DND-41 (cell line): ENCODE measurements around the gene TEDC2.
"Not testable (repeated sequence)": the region's sequence is repeated elsewhere in the genome, so short reads cannot be mapped to it uniquely, and the experiment has no call there.

Experiments used
- ATAC-seq: fragments of 200-7000 bp; cut with Tn5 transposase; 3 replicates; pipeline ENCODE4 v1.9.1; 2021; ENCODE audit warnings: low read depth; ENCODE audit not compliant: insufficient read depth
- DNase-seq: peaks from one replicate; pipeline ENCODE4 v3.0.0-alpha.2; 2020
- H2AFZ ChIP-seq: 2 replicates; pipeline ENCODE4 v1.6.0; 2012; ENCODE audit warnings: low read depth, low read length
- H3K27ac ChIP-seq: 2 replicates; pipeline ENCODE4 v1.5.1; 2012; ENCODE audit warnings: low read length, inconsistent platforms
- H3K27me3 ChIP-seq: fragments of 200-600 bp; sonication (generic); 2 replicates; pipeline ENCODE4 v1.6.0; 2012; ENCODE audit warnings: low read length, mild to moderate bottlenecking, inconsistent platforms; ENCODE audit not compliant: insufficient read depth, poor library complexity
- H3K36me3 ChIP-seq: 2 replicates; pipeline ENCODE4 v1.5.1; 2012; ENCODE audit warnings: low read length, inconsistent platforms; ENCODE audit not compliant: insufficient read depth
- H3K4me1 ChIP-seq: 2 replicates; pipeline ENCODE4 v1.5.1; 2012; ENCODE audit warnings: mild to moderate bottlenecking, low read length; ENCODE audit not compliant: insufficient read depth
- H3K4me2 ChIP-seq: 2 replicates; pipeline ENCODE4 v1.6.0; 2012; ENCODE audit warnings: mild to moderate bottlenecking, moderate library complexity, low read length, inconsistent platforms; ENCODE audit not compliant: insufficient read depth
- H3K4me3 ChIP-seq, 2 experiments: fragments of 200-600 bp in 1 of 2; shearing (Covaris generic) in 1 of 2; 2 replicates each; pipeline ENCODE4 v1.5.1; 2012 to 2016; ENCODE audit warnings: inconsistent platforms in 2 of 2, low read length in 2 of 2, mild to moderate bottlenecking in 2 of 2, low read depth in 1 of 2, moderate library complexity in 1 of 2
- H3K79me2 ChIP-seq: 2 replicates; pipeline ENCODE4 v1.6.0; 2012; ENCODE audit warnings: low read length, inconsistent platforms; ENCODE audit not compliant: insufficient read depth
- H3K9ac ChIP-seq: 2 replicates; pipeline ENCODE4 v1.6.0; 2012; ENCODE audit warnings: low read depth, mild to moderate bottlenecking, inconsistent platforms, low read length, moderate library complexity
- H3K9me3 ChIP-seq: 2 replicates; pipeline ENCODE4 v1.5.1; 2012; ENCODE audit warnings: low read length, moderate library complexity, mild to moderate bottlenecking, inconsistent platforms; ENCODE audit not compliant: insufficient read depth, severe bottlenecking
- H4K20me1 ChIP-seq: 2 replicates; pipeline ENCODE4 v1.6.0; 2012; ENCODE audit warnings: low read length; ENCODE audit not compliant: insufficient read depth
- CTCF ChIP-seq: IDR thresholded peaks from 2 replicates; pipeline ENCODE4 v1.5.1; 2012; ENCODE audit warnings: borderline replicate concordance, low read length, moderate library complexity, mild to moderate bottlenecking; ENCODE audit not compliant: poor library complexity, severe bottlenecking; ENCODE audit errors: extremely low read depth
- EZH2 ChIP-seq: IDR thresholded peaks from 3 replicates; pipeline ENCODE4 v1.6.1; 2012; ENCODE audit warnings: borderline replicate concordance, low read depth, mild to moderate bottlenecking, moderate library complexity, low read length, inconsistent platforms; ENCODE audit not compliant: severe bottlenecking

Gene TEDC2

GRCh38 chr16:2429771-2430663 lies 29.9 kb upstream of the TEDC2 start:
- Histone ChIP-seq H3K4me3 (peak overlapping the region; percentile 66 to 78), H4K20me1 (peaks cover 35% of the 10 kb centered on the region), H3K9me3 (no peaks in the 10 kb centered on the region), H3K79me2 (peaks cover 54% of the 10 kb centered on the region), H3K27ac (peak overlapping the region; percentile 88), H2AFZ (peak overlapping the region; percentile 88), H3K4me2 (peak overlapping the region; percentile 76), H3K27me3 (no peaks in the 10 kb centered on the region), H3K36me3 (peaks cover 45% of the 10 kb centered on the region), H3K4me1 (peaks cover 48% of the 10 kb centered on the region), H3K9ac (peak overlapping the region; percentile 97)
- ATAC-seq (0 out of 3 replicates have a peak, but pooled peaks have one; percentile 21), DNase-seq (peak; percentile 30)
- TF ChIP-seq EZH2, result no peak
- peak; percentile 48 for TF ChIP-seq CTCF

DNA sequence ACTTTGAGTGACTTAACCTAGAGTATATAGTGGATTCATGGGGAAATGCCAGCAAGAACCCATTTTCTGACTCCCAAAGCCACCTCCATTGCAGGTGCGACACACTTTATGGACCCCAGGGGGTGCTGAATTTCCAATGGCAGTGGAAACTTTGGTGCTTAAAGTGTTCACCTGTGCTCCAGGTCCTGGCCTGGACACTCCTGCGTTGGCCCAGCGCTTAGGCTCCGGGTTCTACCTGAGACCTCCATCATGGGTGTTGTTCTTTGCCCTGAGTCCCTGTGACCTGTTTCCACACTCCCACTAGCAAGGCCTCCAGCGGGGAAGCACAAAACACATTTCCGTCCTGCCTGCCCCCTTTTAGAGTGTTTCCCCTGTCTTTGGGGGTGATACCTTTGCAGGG lies 27.6 kb upstream of the TEDC2 start:
- Histone ChIP-seq H3K4me3 (no peak overlapping the region), H3K9ac (no peak overlapping the region; the same call in 1 of the 2 replicates), H3K4me2 (peak overlapping the region; percentile 2; the same call in 1 of the 2 replicates), H3K79me2 (peaks cover 70% of the 10 kb centered on the region), H3K9me3 (no peaks in the 10 kb centered on the region), H2AFZ (no peak overlapping the region), H3K27me3 (no peaks in the 10 kb centered on the region), H3K27ac (no peak overlapping the region), H3K36me3 (peaks cover 66% of the 10 kb centered on the region), H4K20me1 (peaks cover 51% of the 10 kb centered on the region), H3K4me1 (peaks cover 48% of the 10 kb centered on the region)
- TF ChIP-seq CTCF (peak; percentile 39), EZH2 (no peak)
- ATAC-seq (no peak), DNase-seq (no peak)

GRCh38 chr16:2432801-2433505 lies 27.0 kb upstream of the TEDC2 start:
- peaks cover 73% of the 10 kb centered on the region for H3K36me3 ChIP-seq
- H4K20me1 ChIP-seq, result peaks cover 55% of the 10 kb centered on the region
- no peak overlapping the region for H2AFZ ChIP-seq
- H3K4me3 ChIP-seq, result no peak overlapping the region
- H3K9ac ChIP-seq, result no peak overlapping the region
- TF ChIP-seq EZH2 (no peak), CTCF (no peak)
- ATAC-seq, result no peak
- no peaks in the 10 kb centered on the region for H3K9me3 ChIP-seq
- peaks cover 43% of the 10 kb centered on the region for H3K4me1 ChIP-seq
- H3K4me2 ChIP-seq, result peak overlapping the region; percentile 19; the same call in 1 of the 2 replicates
- no peaks in the 10 kb centered on the region for H3K27me3 ChIP-seq
- H3K27ac ChIP-seq, result no peak overlapping the region
- DNase-seq, result no peak
- peaks cover 70% of the 10 kb centered on the region for H3K79me2 ChIP-seq

DNA sequence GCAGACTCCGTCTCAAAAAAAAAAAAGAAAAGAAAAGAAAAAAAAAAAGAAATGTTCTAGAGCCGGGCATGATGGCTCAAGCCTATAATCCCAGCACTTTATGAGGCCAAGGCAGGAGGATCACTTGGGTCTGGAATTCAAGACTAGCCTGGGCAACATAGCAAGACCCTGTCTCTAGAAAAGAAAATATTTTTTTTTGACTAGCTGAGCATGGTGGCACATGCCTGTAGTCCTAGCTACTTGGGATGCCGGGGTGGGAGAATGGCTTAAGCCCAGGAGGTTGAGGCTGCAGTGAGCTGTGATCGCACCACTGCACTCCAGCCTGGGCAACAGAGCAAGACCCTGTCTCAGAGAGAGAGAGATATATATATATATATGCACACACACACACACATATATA lies 24.7 kb upstream of the TEDC2 start:
- not testable (repeated sequence) for ATAC-seq, H3K9ac ChIP-seq, H3K27ac ChIP-seq, H3K4me2 ChIP-seq, H3K27me3 ChIP-seq, H2AFZ ChIP-seq, H3K4me3 ChIP-seq, DNase-seq, H3K9me3 ChIP-seq
- peaks cover 95% of the 10 kb centered on the region for H3K36me3 ChIP-seq
- peaks cover 58% of the 10 kb centered on the region for H3K79me2 ChIP-seq
- H4K20me1 ChIP-seq, result peaks cover 59% of the 10 kb centered on the region
- H3K4me1 ChIP-seq, result peaks cover 30% of the 10 kb centered on the region
